HCT116 (cell line): ENCODE results near the gene GLIPR2.

Source experiments
- CTCF ChIP-seq, 3 experiments: fragments of 200-600 bp in 1 of 3; sonication (generic) in 1 of 3; IDR thresholded peaks in 2 of 3; conservative IDR thresholded peaks in 1 of 3; 2 replicates each; pipeline ENCODE4 v1.5.1; 2012 to 2017; ENCODE audit warnings: low read depth in 2 of 3, low read length in 2 of 3, antibody characterized with exemption in 1 of 3, borderline replicate concordance in 1 of 3, control low read depth in 1 of 3, mild to moderate bottlenecking in 1 of 3, mixed read lengths in 1 of 3, mixed run types in 1 of 3, moderate library complexity in 1 of 3; ENCODE audit not compliant: insufficient read depth in 1 of 3
- ELF1 ChIP-seq: IDR thresholded peaks from 2 replicates; pipeline ENCODE4 v1.6.1; 2012; ENCODE audit warnings: low read depth, borderline replicate concordance
- EZH2 ChIP-seq: fragments of 200-600 bp; sonication (generic); IDR thresholded peaks from 2 replicates; pipeline ENCODE4 v1.6.1; 2017; ENCODE audit warnings: antibody characterized with exemption, mixed run types
- FOSL1 ChIP-seq: IDR thresholded peaks from 2 replicates; pipeline ENCODE4 v1.6.1; 2012; ENCODE audit warnings: low read depth
- POLR2A ChIP-seq: IDR thresholded peaks from 2 replicates; pipeline ENCODE4 v1.7.0; 2011; ENCODE audit warnings: borderline replicate concordance; ENCODE audit not compliant: insufficient read depth, insufficient read length; ENCODE audit errors: extremely low read depth

- TF ChIP-seq FOSL1 (no peak), CTCF (IDR thresholded peaks at IDR 0.05 in 2 of 3, conservative IDR thresholded peaks at IDR 0.05 in 1 of 3; ENCODE audit: borderline replicate concordance in 1 of 3, insufficient read depth in 1 of 3, low read depth in 2 of 3, low read length in 2 of 3) (no peak), ELF1 (no peak), POLR2A (no peak), EZH2 (no peak)
Measured at GRCh38 chr9:36148311-36149051, 11.9 kb downstream of the GLIPR2 start.
